UCSD-AML1 (cell line): ENCODE results near the gene POC1A.
"Not testable (repeated sequence)": the region's sequence is repeated elsewhere in the genome, so short reads cannot be mapped to it uniquely, and the experiment has no call there.

ENCODE experiments used
- DNase-seq: peaks from one replicate; lab custom pipeline; 2025; ENCODE audit not compliant: unreplicated experiment; lab: John Stamatoyannopoulos, UW

The POC1A gene

GRCh38 chr3:52184690-52185089, 30.5 kb upstream of the POC1A start:
- no peak for DNase-seq

- no peak for DNase-seq
Observed at GRCh38 chr3:52183786-52184445, 29.7 kb upstream of the POC1A start.

- no peak for DNase-seq
Observed at GRCh38 chr3:52182691-52183090, 28.5 kb upstream of the POC1A start.

GRCh38 chr3:52182196-52182595, 28.0 kb upstream of the POC1A start:
- DNase-seq, result no peak

GRCh38 chr3:52181543-52181942, 27.3 kb upstream of the POC1A start:
- no peak for DNase-seq

GRCh38 chr3:52178537-52178936, 24.3 kb upstream of the POC1A start:
- no peak for DNase-seq

- not testable (repeated sequence) for DNase-seq
Observed at GRCh38 chr3:52178126-52178525, 23.9 kb upstream of the POC1A start.

GRCh38 chr3:52177701-52178042, 23.4 kb upstream of the POC1A start:
- no peak for DNase-seq

- no peak for DNase-seq
Observed at GRCh38 chr3:52176951-52177700, 22.9 kb upstream of the POC1A start.

- DNase-seq, result no peak
Observed at GRCh38 chr3:52176180-52176752, 22.0 kb upstream of the POC1A start.

- no peak for DNase-seq
Observed at GRCh38 chr3:52175416-52176179, 21.4 kb upstream of the POC1A start.

GRCh38 chr3:52174896-52175295, 20.7 kb upstream of the POC1A start:
- no peak for DNase-seq

- DNase-seq, result no peak
Observed at GRCh38 chr3:52173101-52173500, 18.9 kb upstream of the POC1A start.

- no peak for DNase-seq
Observed at GRCh38 chr3:52172262-52172757, 18.1 kb upstream of the POC1A start.

GRCh38 chr3:52171514-52172261, 17.5 kb upstream of the POC1A start:
- no peak for DNase-seq

- DNase-seq, result not testable (repeated sequence)
Observed at GRCh38 chr3:52170217-52170616, 16.0 kb upstream of the POC1A start.

GRCh38 chr3:52167240-52167639, 13.0 kb upstream of the POC1A start:
- no peak for DNase-seq

- DNase-seq, result no peak
Observed at GRCh38 chr3:52162250-52162872, 8.1 kb upstream of the POC1A start.

- no peak for DNase-seq
Observed at GRCh38 chr3:52159503-52159902, 5.3 kb upstream of the POC1A start.

GRCh38 chr3:52155912-52156311, 1.7 kb upstream of the POC1A start:
- no peak for DNase-seq
